Osteocyte (in vitro differentiated cells): ENCODE results near the gene LRRC15. TPM values are rescaled to one million over a fixed set of nuclear protein-coding genes. Genes with fewer than 3 reads are reported as not detected.

Source experiments
- DNase-seq: peaks from one replicate; pipeline ENCODE4 v3.0.0; 2021; ENCODE audit warnings: mixed read lengths; ENCODE audit not compliant: unreplicated experiment; ENCODE audit errors: extremely low spot score
- H3K27ac Mint-ChIP-seq: one replicate; pipeline ENCODE4 v1.8.0; 2021; ENCODE audit warnings: mild to moderate bottlenecking, mixed read lengths; ENCODE audit not compliant: unreplicated experiment
- H3K27me3 Mint-ChIP-seq: one replicate; pipeline ENCODE4 v1.8.0; 2021; ENCODE audit warnings: mixed read lengths; ENCODE audit not compliant: unreplicated experiment
- H3K36me3 Mint-ChIP-seq: one replicate; pipeline ENCODE4 v1.8.0; 2021; ENCODE audit warnings: mixed read lengths; ENCODE audit not compliant: unreplicated experiment
- H3K4me1 Mint-ChIP-seq: one replicate; pipeline ENCODE4 v1.8.0; 2021; ENCODE audit warnings: mixed read lengths; ENCODE audit not compliant: unreplicated experiment
- H3K4me3 Mint-ChIP-seq: one replicate; pipeline ENCODE4 v1.8.0; 2021; ENCODE audit warnings: mild to moderate bottlenecking, moderate library complexity, mixed read lengths; ENCODE audit not compliant: unreplicated experiment
- H3K9me3 Mint-ChIP-seq: one replicate; pipeline ENCODE4 v1.8.0; 2021; ENCODE audit warnings: mixed read lengths; ENCODE audit not compliant: unreplicated experiment
- CTCF ChIP-seq: fragments of 200-600 bp; sonication (generic); IDR thresholded peaks from 2 replicates; pipeline ENCODE4 v1.5.0; 2021; ENCODE audit warnings: antibody characterized with exemption, mild to moderate bottlenecking, moderate library complexity
- total RNA-seq: library from RNA; stranded (reverse); gene quantifications from 2 replicates; pipeline ENCODE4 v1.2.1, GENCODE V29; 2021

Gene LRRC15
- total RNA-seq, 1 donor from 2014 or later = 0.27 TPM

DNA sequence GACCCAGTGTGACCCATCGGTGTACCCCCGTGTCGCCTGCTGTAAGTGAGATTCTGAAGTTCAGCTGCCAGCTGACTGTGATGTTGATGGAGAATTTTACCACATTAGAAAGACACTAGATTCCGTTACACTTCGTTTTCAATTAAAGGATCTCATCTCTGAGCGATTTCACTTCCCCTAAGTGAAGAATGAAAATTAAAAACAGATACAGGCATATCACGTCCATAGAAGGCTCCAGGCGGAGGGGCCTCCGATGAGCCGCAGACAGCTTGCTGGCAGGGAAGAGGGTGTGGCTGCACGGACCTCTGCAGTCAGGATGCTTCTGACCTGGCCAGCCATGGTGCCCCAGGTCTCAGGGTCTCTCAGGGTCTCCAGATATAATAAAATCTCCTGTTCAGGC lies 11.9 kb downstream of the LRRC15 start:
- Mint-ChIP-seq H3K9me3 (no peaks in the 10 kb centered on the region), H3K27ac (no peak overlapping the region), H3K36me3 (no peaks in the 10 kb centered on the region), H3K27me3 (peaks cover 49% of the 10 kb centered on the region), H3K4me3 (no peak overlapping the region), H3K4me1 (no peaks in the 10 kb centered on the region)
- DNase-seq = no peak
- TF ChIP-seq CTCF = no peak

DNA sequence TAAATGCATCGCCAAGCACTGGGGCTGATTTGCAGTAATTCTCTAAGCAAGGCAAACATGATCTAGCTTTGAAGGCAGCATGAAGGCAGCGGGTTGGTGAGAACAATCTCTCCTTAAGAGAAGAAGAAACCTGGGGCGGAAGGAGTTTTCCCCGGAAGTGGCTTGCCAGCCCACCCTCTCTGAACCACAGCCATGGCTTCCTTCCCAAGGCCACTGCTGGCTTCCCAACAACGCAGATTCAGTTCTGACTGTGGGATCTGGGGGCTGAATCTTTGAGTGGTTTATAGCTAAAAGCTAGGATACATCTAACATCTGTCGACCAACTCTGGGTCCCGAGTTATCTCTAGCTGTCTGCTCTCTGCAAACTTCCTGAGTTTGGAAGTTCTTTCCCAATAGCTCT lies 14.2 kb downstream of the LRRC15 start:
- no peak overlapping the region for H3K4me3 Mint-ChIP-seq
- H3K36me3 Mint-ChIP-seq = no peaks in the 10 kb centered on the region
- no peak overlapping the region for H3K27ac Mint-ChIP-seq
- no peaks in the 10 kb centered on the region for H3K4me1 Mint-ChIP-seq
- H3K9me3 Mint-ChIP-seq = no peaks in the 10 kb centered on the region
- no peak for TF ChIP-seq CTCF
- H3K27me3 Mint-ChIP-seq = peaks cover 45% of the 10 kb centered on the region
- no peak for DNase-seq

- Mint-ChIP-seq H3K27ac (no peak overlapping the region), H3K9me3 (no peaks in the 10 kb centered on the region), H3K36me3 (no peaks in the 10 kb centered on the region), H3K27me3 (peaks cover 39% of the 10 kb centered on the region), H3K4me3 (no peak overlapping the region), H3K4me1 (no peaks in the 10 kb centered on the region)
- no peak for TF ChIP-seq CTCF
- no peak for DNase-seq
These were observed 15.2 kb downstream of the LRRC15 start for GRCh38 chr3:194354315-194354714.

- Mint-ChIP-seq H3K27me3 (peaks cover 31% of the 10 kb centered on the region), H3K4me3 (no peak overlapping the region), H3K4me1 (no peaks in the 10 kb centered on the region), H3K9me3 (no peaks in the 10 kb centered on the region), H3K27ac (no peak overlapping the region), H3K36me3 (no peaks in the 10 kb centered on the region)
- no peak for TF ChIP-seq CTCF
- DNase-seq = no peak
These were observed 16.8 kb downstream of the LRRC15 start for GRCh38 chr3:194352667-194353246.

GRCh38 chr3:194351952-194352536 lies 17.5 kb downstream of the LRRC15 start:
- DNase-seq = no peak
- no peak overlapping the region for H3K27ac Mint-ChIP-seq
- no peaks in the 10 kb centered on the region for H3K36me3 Mint-ChIP-seq
- H3K4me1 Mint-ChIP-seq = no peaks in the 10 kb centered on the region
- TF ChIP-seq CTCF = no peak
- no peaks in the 10 kb centered on the region for H3K9me3 Mint-ChIP-seq
- peaks cover 26% of the 10 kb centered on the region for H3K27me3 Mint-ChIP-seq
- H3K4me3 Mint-ChIP-seq = no peak overlapping the region
